ENCODE measurements around the gene BLOC1S1. TPM values are rescaled to one million over a fixed set of nuclear protein-coding genes. Genes with fewer than 3 reads are reported as not detected.
A peak's percentile ranks its signal among the peaks of the same experiment; 100 is the strongest.

Gene BLOC1S1
- total RNA-seq, 1 experiment from 2014 or later: 76.0 TPM

DNA sequence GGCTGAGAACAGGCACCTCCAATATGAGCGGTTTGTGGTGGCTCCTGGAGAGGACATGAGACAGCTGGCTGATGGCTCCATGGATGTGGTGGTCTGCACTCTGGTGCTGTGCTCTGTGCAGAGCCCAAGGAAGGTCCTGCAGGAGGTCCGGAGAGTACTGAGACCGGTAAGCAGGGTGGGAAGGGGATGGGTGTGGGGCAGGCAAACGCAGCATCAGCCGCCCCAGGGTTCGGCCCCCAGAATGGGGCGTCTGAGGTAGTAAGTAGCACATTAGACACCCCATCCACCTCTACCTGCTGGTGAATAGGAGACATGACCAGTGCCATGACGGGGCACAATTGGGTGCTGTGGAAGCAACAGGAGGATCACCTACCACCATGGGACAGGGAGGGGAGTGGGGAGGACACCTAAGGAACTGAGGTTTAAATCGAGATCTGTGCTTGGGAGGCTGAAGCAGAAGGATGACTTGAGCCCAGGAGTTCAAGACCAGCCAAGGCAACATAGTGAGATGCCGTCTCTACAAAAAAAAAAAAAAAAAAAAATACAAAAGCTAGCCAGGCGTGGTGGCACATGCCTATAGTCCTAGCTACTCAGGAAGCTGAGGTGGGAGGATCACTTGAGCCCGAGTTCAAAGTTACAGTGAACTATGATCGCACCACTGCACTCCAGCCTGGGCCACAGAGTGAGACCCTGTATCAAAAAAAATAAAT lies 33.6 kb upstream of the BLOC1S1 start:
- intact Hi-C loops (cut with micrococcal nuclease; ENCODE audit: unreplicated experiment): no loop called here
- Histone ChIP-seq H3K27ac (ENCODE audit: low read depth, low read length, poor library complexity, severe bottlenecking) (peak overlapping the region; percentile 31), H3K4me3 (ENCODE audit: low read depth, low read length, poor library complexity, severe bottlenecking) (peak overlapping the region; percentile 47), H3K4me1 (ENCODE audit: insufficient read depth, low read length, poor library complexity, severe bottlenecking) (peaks cover 12% of the 10 kb centered on the region), H3K9me3 (ENCODE audit: low read depth, low read length, poor library complexity, severe bottlenecking) (no peaks in the 10 kb centered on the region), H3K27me3 (replicated peaks; ENCODE audit: insufficient read depth, low read depth, low read length, poor library complexity) (no peaks in the 10 kb centered on the region), H3K36me3 (ENCODE audit: insufficient read depth, low read length, poor library complexity, severe bottlenecking) (no peaks in the 10 kb centered on the region)
- TF ChIP-seq, protein P1, sequence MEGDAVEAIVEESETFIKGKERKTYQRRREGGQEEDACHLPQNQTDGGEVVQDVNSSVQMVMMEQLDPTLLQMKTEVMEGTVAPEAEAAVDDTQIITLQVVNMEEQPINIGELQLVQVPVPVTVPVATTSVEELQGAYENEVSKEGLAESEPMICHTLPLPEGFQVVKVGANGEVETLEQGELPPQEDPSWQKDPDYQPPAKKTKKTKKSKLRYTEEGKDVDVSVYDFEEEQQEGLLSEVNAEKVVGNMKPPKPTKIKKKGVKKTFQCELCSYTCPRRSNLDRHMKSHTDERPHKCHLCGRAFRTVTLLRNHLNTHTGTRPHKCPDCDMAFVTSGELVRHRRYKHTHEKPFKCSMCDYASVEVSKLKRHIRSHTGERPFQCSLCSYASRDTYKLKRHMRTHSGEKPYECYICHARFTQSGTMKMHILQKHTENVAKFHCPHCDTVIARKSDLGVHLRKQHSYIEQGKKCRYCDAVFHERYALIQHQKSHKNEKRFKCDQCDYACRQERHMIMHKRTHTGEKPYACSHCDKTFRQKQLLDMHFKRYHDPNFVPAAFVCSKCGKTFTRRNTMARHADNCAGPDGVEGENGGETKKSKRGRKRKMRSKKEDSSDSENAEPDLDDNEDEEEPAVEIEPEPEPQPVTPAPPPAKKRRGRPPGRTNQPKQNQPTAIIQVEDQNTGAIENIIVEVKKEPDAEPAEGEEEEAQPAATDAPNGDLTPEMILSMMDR (conservative IDR thresholded peaks at IDR 0.05; ENCODE audit: low read depth, low read length): no peak
- no peak for TF ChIP-seq EZH2 (IDR thresholded peaks at IDR 0.05; ENCODE audit: borderline replicate concordance, low read depth, low read length, poor library complexity, severe bottlenecking)
- ChIA-PET POLR2A (ENCODE audit: low non-redundant PET) (no interaction called here), CTCF (interaction anchor here (1.0 to 1.7 kb wide), 2 partner anchors 53 to 55 kb away, joined by 7 to 8 read pairs; no protein-coding TSS in a partner anchor)
- no TSS peak for BruUV-seq (replicated peaks)
- DNase-seq (ENCODE audit: low spot score): no peak

DNA sequence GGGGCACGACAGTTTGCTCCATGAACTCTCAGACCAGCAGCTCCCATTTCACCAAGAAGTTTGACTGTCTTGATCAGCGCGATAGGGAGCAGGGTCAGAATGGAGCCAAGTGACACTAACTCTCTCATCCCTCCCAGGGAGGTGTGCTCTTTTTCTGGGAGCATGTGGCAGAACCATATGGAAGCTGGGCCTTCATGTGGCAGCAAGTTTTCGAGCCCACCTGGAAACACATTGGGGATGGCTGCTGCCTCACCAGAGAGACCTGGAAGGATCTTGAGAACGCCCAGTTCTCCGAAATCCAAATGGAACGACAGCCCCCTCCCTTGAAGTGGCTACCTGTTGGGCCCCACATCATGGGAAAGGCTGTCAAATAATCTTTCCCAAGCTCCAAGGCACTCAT lies 32.2 kb upstream of the BLOC1S1 start:
- BruUV-seq (replicated peaks): no TSS peak
- intact Hi-C loops (cut with micrococcal nuclease; ENCODE audit: unreplicated experiment): no loop called here

DNA sequence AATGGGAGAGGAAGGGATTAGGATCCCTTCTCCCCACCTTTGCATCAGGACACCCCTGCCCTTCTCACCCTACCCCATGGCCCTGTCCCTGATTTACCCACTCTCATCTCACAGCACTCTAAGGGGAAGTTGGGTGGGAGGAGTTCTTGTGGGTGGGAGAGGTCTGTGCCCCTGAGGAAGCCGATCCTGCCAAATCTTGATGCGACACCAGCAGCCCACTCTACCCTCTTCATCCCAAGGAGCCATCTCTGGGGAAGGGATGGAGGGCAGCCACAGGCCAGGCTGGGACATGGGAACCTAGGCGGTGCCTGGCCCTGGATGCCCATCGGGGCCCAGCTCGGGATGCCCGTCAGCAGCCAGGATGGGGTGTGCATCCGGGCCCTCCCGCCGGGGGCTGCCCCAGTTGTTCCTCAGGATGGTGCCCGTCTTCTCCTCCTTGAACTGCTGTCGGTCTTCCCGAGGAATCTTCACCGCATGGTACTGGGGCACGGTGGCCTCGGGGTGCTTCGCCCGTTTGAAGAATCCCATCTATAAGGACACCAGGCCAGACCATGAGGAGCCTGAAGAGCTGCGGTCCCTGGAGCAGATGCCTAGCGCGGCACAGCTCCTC lies 31.0 kb upstream of the BLOC1S1 start:
- Histone ChIP-seq H3K4me3 (ENCODE audit: low read depth, low read length, poor library complexity, severe bottlenecking) (no peak overlapping the region), H3K27me3 (replicated peaks; ENCODE audit: insufficient read depth, low read depth, low read length, poor library complexity) (no peaks in the 10 kb centered on the region), H3K36me3 (ENCODE audit: insufficient read depth, low read length, poor library complexity, severe bottlenecking) (no peaks in the 10 kb centered on the region), H3K27ac (ENCODE audit: low read depth, low read length, poor library complexity, severe bottlenecking) (no peak overlapping the region), H3K9me3 (ENCODE audit: low read depth, low read length, poor library complexity, severe bottlenecking) (no peaks in the 10 kb centered on the region), H3K4me1 (ENCODE audit: insufficient read depth, low read length, poor library complexity, severe bottlenecking) (peaks cover 12% of the 10 kb centered on the region)
- TF ChIP-seq EZH2 (IDR thresholded peaks at IDR 0.05; ENCODE audit: borderline replicate concordance, low read depth, low read length, poor library complexity, severe bottlenecking): no peak
- TF ChIP-seq, protein P1 (conservative IDR thresholded peaks at IDR 0.05; ENCODE audit: low read depth, low read length): no peak
- CTCF ChIA-PET: no interaction called here
- no peak for DNase-seq (ENCODE audit: low spot score)
- intact Hi-C loops (cut with micrococcal nuclease; ENCODE audit: unreplicated experiment): no loop called here
- BruUV-seq (replicated peaks): no TSS peak
- POLR2A ChIA-PET (ENCODE audit: low non-redundant PET): no interaction called here

More for the DNA sequence above, 32.2 kb upstream of the BLOC1S1 start:
- H3K9me3 ChIP-seq (ENCODE audit: low read depth, low read length, poor library complexity, severe bottlenecking): no peaks in the 10 kb centered on the region
- TF ChIP-seq, protein P1 (conservative IDR thresholded peaks at IDR 0.05; ENCODE audit: low read depth, low read length): no peak
- TF ChIP-seq EZH2 (IDR thresholded peaks at IDR 0.05; ENCODE audit: borderline replicate concordance, low read depth, low read length, poor library complexity, severe bottlenecking): no peak
- no peak for DNase-seq (ENCODE audit: low spot score)
- H3K27me3 ChIP-seq (replicated peaks; ENCODE audit: insufficient read depth, low read depth, low read length, poor library complexity): no peaks in the 10 kb centered on the region
- ChIA-PET POLR2A (ENCODE audit: low non-redundant PET) (no interaction called here), CTCF (no interaction called here)
- H3K4me3 ChIP-seq (ENCODE audit: low read depth, low read length, poor library complexity, severe bottlenecking): no peak overlapping the region
- H3K36me3 ChIP-seq (ENCODE audit: insufficient read depth, low read length, poor library complexity, severe bottlenecking): no peaks in the 10 kb centered on the region
- H3K4me1 ChIP-seq (ENCODE audit: insufficient read depth, low read length, poor library complexity, severe bottlenecking): peaks cover 12% of the 10 kb centered on the region
- H3K27ac ChIP-seq (ENCODE audit: low read depth, low read length, poor library complexity, severe bottlenecking): no peak overlapping the region

Data from A673 (cell line).